HG03066 (cell line): Measurements from ENCODE around the gene PNKD.
A peak's percentile ranks its signal among the peaks of the same experiment; 100 is the strongest.
"Not testable (repeated sequence)": the region's sequence is repeated elsewhere in the genome, so short reads cannot be mapped to it uniquely, and the experiment has no call there.

Experiments
- ATAC-seq: cut with Tn5 transposase; IDR thresholded peaks from one replicate; pipeline ENCODE4 v1.9.1; 2021; ENCODE audit warnings: low read depth; ENCODE audit not compliant: unreplicated experiment

The PNKD gene

DNA sequence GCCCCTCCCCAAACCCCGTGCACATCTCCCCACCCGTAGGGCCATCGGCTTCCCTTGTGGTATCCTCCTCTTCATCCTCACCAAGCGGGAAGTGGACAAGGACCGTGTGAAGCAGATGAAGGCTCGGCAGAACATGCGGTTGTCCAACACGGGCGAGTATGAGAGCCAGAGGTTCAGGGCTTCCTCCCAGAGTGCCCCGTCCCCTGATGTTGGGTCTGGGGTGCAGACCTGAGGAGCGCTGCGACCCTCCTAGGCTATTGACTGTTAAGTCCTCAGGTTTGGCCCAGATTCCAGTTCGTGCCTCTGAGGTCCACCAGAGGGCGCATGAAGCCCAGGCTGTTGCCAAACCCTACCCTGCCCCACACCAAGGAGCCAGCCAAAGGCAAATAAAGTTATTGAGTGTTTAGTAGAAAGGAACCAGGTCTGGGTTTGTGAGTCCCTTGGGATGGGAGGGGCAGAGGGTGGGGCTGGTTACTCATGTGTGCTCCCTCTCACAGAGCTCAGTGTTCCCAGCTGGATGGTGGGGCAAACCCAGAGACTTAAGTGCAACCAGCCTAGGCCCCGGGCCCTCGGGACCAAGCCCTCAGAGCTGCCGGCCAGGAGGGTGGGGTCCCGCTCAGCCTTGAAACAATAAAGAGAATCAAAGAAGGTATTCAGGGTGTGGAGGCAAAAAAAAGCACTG, 2.4 kb downstream of the PNKD start:
- ATAC-seq, result no peak

DNA sequence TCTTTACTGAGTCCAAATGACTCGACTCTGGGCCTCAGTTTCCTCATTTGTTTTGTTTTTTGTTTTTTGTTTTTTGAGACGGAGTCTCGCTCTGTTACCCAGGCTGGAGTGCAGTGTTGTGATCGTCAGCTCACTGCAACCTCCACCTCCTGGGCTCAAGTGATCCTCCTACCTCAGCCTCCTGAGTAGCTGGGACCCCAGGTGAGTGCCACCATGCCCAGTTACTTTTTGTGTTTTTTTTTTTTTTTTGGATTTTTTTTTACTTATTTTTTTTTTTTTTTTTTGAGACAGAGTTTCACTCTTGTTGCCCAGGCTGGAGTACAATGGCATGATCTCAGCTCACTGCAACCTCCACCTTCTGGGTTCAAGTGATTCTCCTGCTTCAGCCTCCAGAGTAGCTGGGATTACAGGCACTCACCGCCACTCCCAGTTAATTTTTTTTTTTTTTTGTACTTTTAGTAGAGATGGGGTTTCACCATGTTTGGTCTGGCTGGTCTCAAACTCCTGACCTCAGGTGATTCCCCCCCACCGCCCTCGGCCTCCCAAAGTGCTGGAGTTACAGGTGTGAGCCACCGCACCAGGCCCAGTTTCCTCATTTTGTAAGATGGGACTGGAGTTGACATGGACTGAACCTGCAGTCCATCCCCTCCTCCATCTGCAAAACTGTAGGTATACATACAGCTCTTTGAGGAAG, 3.0 kb downstream of the PNKD start:
- ATAC-seq, result not testable (repeated sequence)

DNA sequence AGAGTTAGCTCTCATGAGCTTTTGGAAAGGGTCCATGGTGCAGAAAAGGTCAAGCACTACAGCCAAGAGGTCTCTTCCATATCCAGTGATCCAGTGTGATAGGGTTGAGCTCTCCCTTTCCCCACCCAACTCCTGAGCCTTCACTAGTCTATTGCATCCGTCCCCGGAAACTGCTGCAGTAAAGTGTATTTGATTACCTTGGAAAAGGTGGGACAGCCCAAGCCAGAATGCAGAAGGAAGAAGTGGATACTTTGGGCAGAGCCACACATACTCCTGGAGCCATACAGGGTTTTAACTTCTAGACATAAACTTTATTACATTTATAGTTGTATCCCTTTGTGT, 3.6 kb downstream of the PNKD start:
- no peak for ATAC-seq

DNA sequence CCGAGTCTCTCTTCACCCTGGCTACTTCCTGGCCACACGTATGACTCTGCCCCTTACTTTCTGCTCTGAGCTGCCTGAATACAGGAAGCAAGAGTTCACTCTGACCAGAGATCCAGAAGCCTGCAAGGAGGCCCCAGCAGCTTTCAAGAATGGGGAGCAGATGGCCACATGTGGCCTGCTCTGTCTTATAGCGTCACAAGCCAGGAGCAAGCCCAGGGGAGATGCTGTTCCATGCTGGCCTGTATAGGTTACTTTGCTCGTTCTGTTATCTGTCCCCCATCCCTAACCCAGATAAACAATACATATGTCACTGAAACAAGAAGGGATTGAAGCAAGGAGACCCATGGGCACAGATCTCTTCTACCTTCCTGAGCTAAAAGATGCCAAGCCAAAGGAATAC, 4.3 kb downstream of the PNKD start:
- no peak for ATAC-seq

DNA sequence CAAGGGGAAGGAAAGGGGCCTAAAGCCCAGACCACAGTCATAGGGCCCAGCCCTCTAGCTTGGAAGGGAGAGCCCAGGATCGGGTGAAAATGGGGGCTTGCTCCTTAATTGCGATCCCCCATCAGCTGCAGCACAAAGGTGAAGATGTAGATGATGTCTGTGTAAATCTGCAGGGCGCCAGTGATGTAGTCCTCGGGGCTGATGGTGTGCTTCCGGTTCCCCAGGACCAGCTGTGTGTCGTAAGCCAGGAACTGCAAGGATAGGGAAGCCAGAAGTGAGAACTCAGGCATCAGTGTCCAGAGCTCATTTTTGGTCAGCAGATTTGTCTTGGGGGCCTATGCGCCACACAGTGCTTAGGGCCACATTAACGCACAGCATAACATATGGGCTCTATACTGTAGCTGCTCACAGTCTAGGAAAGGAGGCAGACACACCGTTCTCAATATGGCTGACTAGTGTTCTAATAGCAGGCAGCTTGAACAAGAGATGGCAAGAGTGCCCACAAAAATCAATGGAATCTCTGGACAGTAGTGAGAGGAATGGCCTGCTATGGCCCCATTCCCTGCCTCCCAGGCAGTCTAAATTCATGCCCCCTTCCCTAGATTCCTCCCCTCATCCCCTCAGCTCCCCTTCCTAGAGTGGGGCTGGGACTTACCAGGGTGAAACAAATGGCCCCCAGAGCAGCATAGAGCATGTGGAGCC, 5.2 kb downstream of the PNKD start:
- ATAC-seq, result no peak

DNA sequence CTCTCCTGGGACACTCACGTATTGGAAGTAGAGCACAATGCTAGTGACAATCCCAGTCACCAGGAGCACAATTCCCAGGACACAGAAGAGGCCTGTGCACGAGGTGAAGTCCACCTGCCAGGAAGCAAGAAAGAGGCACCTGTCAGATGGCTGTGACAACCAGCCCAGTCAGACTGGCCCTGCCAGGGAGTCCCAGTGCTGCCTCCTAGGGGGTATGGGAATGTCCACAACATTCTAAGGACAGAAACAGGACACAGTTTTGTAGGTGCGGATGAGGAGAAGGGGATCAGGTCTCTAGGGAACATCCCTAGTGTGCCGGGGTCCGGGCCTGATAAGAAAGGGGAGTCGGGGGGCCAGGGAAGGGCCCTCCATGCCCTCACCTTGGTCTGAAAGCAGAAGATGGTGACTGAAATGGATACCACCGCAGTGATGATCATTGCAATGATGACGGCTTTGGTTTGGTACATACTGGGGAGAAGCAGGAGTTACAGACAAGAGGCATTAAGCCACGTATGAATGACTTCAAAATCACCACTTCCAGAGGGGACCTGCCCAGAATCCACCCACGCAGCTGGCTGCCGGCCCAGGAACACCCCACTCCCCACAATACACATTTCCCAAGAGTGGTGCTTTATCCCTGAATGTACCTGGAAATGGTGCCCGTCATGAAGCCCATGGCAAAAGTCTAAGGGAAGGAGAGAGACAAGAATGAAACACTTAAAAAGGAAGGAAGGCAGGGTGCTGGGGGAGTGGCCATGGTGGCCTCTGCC, 6.9 kb downstream of the PNKD start:
- no peak for ATAC-seq

DNA sequence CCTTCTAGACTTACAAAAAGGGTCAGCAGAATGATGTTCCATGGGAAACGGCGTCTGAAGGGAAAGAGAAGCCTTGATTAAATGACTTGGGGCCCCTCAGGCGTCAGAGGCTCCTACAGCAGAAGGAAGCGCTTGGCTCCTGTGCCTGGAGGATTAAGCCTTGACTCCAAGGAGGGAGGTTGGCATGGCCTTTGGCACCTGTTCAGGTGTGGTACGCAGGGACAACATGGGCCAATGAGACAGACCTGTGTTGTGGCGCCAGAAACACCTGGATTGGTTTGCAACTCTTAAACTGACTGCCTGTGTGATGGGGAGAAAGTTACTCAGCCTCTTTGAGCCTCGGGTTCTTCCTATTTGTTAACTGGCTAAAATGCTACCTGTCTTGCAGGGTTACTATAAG, 7.6 kb downstream of the PNKD start:
- no peak for ATAC-seq

DNA sequence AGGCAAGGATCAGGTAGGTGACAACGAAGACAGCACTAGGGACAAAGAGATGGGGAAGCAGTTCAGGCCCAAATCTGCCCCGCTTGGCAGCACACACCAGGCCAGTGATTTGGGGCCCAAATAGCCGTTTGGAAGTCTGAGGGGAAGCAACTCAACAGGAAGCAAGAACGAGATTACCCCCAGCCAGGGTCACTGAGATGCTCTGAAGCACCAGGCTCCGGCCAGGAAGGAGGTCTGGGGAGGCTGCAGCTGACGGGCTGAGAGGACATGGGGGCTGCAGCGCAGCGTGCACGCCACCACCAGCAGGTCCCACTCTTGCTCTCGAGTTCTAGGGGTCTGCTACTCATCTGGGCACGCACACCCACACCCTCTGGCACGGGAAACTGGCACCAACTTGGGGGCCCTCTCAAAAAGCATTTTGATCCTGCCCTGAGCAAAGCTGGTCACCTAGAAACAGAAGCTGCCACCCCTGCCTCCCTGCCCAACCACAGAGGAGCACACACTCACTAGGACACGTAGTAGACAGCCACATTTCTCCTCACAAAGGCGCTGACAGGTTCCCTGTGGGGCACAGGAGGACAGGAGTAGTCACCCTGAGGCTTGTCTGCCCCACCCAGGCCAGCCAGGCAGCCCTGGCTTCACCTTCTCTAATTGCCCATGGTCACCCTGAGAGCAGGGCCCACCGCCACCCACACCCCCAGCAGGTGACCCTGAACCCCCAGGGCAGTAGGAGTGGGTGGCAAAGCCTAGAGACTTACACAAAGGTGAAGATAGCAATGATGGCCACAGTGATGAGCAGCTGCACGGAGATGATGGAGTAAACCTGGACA, 8.4 kb downstream of the PNKD start:
- no peak for ATAC-seq

DNA sequence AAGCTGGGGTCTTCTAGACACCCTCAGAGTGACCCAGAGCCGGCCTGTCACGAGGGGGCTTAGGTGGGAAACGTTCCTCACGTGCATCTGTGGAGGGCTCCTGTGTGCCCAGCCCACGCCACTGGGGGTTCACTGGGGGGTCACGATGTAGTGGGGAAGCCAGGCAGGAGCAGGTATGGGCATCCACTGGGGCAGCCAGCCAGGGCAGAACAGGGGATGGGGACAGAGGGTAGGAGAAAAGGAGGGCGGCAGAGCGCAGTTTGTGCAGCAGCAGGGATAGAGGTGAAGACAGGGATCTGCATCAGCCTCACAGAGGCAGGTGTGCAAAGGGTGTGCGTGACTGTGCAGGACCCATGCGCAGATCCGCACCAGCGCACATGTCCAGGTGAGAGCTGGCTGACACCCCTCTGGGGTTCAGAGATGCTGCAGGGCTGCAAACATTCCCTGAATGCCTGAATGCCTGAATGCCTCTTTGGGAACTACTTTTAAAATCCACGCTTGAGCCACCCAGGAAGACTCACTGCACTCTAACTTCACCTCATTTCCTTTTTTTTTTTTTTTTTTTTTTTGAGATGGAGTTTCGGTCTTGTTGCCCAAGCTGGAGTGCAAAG, 10.0 kb downstream of the PNKD start:
- no peak for ATAC-seq

DNA sequence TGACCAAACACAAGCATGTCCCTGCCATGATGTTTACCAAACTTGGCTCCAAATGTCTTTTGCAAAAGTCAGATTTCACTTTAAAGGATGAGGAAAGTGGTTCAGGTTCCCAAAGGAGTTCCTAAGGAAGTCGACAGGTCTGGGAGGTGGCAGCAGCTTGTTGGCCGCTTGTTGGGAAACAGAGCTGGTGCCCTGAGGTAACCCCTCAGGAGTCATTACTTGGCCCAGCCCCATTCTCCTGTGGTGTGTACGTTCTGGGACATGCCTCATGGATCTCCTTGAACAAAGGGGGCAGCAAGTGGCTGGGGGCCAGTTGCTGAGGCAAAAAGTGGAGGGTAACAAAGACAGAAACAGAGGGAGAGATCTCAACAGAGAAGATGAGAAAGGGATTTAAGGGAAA, 11.1 kb downstream of the PNKD start:
- ATAC-seq, result no peak

DNA sequence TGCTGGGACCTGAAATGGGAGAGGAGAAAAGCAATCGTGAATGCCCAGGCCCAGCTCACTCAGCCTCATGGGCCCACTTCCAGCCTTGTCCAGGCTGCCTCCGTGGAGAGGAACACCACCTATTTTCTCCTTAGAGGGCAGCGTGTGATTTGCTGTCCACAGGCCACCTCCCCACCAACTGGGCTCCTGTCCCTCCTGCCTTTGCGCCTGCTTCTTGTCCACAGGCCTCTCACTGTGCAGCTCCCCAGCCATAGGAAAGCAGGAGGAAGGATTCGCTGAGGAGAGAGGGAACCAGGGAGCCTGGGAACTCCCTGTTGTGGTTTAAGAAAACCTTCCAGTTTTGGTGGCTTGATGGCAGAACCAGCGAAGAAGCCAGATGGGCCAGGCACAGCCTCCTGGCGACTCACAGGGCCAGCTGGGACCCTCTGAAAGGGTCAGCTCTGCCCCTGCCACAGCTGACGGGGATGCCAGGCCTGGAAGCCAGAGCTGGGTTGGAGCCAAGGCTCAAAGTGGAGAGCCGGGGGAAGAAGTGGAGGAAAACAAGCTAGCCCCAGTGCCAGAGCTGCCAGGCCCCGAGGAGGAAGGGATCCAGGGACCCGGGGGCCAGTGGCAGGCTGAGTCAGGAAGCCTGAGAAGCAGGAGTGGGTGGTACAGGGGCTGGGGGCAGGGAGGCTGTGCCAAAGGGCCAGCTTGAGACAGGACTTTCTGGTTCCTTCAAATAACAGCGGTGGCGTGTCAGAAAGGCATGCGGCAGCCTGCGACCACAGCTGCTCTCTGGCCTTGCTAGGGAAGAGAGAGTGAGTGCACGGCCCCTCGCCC, 12.1 kb downstream of the PNKD start:
- ATAC-seq, result no peak

DNA sequence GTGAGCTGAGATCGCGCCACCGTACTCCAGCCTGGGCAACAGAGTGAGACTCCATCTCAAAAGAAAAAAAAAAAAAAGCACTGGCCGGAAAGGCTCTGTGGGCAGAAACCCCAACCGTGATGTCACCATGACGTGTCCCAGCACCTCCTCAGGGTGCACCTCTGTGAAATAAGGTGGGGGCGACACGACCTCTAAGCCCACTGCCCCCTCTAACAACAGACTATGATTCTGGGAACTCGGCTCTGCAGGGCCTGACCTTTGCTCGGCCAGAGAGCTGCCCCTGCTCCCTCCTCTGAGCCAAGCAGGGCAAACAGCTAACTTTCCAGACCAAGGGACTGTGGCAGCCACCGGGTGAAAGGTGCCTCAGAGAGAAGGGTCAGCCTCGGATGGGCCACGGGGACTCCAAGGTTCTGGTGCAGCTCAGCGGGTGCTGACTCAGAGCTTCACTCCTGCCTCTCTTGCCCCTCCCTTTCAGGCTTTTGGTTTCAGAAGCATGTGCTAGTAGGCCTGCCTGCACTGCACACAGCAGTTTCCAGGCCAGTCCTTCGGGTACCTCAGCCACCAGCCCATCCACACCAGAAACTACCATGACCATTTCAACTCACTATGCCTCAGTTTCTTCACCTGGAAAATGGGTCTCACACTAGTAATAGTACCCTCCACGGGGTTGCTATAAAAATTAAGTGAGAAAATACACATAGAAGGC, 13.9 kb downstream of the PNKD start:
- peak; percentile 29 for ATAC-seq

DNA sequence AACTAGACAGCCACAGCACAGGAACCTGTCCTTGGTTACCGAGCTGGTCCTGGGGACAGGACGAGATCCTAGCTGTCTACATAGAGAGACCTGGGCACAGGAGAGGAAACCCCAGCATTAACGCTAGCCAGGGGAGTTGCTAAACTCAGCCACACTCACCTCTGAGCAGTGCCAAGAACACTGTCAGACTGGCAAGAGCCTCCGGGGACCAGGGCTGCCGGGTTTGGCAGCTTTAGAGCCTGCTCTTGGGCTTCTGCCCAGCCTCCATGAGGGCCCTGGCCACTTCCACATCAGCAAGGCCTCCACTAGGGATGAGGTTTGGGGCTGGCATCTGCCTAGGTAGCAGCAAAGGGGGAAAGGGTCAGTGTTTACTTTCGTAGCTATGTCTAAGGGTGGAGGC, 15.3 kb downstream of the PNKD start:
- ATAC-seq, result no peak

DNA sequence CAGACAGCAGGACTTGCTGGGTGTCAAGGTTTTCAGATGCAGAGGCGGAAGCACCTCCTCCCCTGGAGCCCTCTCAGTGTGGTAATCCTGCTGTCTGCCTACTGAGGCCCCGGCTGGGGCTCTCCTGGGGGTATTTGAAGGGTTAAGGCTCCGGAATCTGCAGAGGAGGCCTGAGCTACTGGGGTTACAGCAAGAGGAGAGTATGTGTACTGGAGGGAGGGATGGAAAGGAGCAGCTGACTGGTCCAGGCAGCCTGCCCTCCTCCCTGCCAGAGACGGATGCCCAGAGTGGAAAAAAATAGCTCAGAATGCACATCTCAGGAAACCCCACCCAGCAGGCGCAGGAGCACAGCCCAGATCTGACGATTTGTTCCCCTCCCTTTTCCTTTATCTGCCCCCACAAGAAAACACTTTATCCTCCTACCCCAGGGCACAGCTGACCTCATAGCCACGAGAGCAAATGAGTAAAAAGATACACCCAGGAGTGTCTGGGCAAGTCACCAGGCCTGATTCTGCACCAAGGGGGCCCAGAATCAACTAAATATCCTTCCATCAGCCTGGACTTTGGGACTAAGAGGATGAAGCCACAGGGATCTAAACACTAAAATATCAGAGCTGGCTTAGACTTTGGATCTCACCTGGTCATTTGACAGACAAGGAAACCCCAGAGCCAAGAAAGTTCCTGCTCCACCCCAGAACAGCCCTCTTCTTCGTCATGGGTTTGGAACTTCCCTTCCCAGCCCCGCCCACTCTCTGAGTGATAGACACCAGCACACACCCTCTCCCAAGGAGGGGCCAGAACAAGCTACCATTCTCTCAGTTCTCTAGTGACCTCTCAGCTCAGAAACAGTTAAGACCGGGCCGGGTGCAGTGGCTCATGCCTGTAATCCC, 16.5 kb downstream of the PNKD start:
- ATAC-seq, result peak; percentile 55

DNA sequence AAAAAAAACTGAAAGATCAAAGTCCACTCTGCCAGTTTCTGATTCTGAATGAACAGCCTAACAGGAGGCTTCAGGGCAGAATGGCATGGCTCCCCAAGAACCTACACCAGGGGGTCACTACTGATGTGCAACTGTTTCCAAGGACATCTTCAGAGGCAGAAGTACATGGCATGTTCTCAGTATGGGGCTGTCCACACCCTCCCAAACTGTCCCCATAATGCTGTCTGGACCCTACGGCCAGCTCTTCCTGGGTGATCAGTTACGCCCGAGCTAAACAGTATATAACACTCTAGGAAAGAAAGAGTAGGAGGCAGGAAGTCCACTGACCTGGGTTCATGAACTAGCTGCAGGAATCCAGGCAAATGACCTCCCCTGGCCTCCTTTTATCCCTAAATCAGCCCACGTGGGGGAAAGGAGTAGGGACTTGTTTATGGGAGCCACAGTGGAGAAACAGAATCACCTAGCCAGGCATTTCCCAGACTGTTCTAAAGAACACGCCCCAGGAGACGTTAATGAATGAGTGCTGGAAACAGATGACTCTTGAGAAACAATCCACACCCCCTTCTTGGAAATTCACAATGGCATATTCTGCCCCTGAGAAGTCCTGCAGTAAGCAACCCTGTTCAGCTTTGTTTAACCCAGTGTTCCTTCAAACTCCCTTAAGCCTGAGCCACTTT, 19.5 kb downstream of the PNKD start:
- no peak for ATAC-seq

DNA sequence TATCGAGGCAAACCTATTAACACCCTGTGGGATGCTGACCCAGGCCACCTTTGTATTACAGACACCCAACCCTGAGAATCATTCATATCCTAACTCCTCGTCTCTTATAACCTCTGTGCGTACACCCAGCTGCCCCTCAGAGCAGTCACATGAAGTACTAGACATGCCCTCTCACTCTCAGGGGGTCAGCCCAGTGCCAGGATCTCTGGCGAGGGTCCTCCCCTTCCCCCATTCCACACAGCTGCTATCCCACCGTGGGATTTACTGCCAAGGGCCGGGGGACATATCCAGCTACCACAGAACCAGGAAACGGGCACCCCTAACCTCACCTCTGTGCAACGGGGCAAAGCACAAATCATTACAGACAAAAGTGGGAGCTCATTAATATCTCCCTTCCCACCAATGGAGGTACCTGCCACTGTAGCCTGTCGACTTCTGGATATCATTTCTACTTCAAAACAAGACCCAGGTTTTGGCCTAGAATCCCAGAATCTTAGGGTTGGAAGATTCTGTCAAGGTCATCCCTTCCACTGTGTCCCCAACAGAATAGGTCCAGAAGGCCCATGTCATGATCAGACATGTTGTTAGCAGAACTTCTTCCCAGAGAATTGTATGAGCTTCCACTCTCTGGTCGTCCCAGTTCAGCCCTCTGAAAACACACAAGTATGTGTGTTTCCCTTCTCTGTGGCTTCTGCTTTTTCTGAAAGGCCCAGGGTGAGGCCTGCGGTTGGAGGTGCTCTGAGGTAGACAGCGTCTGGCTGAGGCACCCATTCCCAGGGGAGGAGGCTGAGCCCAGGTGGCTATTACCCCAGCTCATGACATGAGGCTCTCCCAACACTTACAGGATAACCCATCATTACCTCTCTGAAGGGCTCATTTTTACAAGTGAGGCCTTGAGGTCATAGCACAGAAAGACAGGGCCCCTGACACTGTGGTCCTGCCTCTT, 20.3 kb downstream of the PNKD start:
- peak; percentile 51 for ATAC-seq
